Testis (tissue), 2 donors: ENCODE results near the gene EPPIN.
"Not testable (repeated sequence)": the region's sequence is repeated elsewhere in the genome, so short reads cannot be mapped to it uniquely, and the experiment has no call there.

Experiments
- CTCF ChIP-seq, 3 experiments: fragments of 450-650 bp in 2 of 3; fragments of 200-600 bp in 1 of 3; sonication (generic) in 1 of 3; IDR thresholded peaks; one replicate each; pipeline ENCODE4 v1.5.1; 2016 to 2019; ENCODE audit warnings: antibody characterized with exemption in 3 of 3, mild to moderate bottlenecking in 2 of 3, moderate library complexity in 1 of 3
- POLR2A ChIP-seq: fragments of 450-650 bp; IDR thresholded peaks from one replicate; pipeline ENCODE4 v1.6.1; 2017; ENCODE audit warnings: antibody characterized with exemption, mild to moderate bottlenecking, moderate library complexity

- not testable (repeated sequence) for TF ChIP-seq POLR2A; CTCF (IDR thresholded peaks at IDR 0.05)
These were observed 37.1 kb upstream of the EPPIN start for GRCh38 chr20:45584294-45584693.
